ENCODE measurements around the gene HMGB3.

Gene HMGB3

GRCh38 chrX:151013164-151013743, 30.1 kb downstream of the HMGB3 start:
- Histone ChIP-seq H2AFZ (no peak overlapping the region), H3K36me3 (ENCODE audit: control insufficient read depth, insufficient read depth, low read length) (no peaks in the 10 kb centered on the region), H3K27me3 (ENCODE audit: control insufficient read depth, insufficient read depth, low read length) (no peaks in the 10 kb centered on the region), H3K79me2 (no peaks in the 10 kb centered on the region), H3K9me3 (ENCODE audit: control insufficient read depth, low read length) (no peaks in the 10 kb centered on the region), H3K4me3 (ENCODE audit: low read depth, low read length) (no peak overlapping the region), H3K4me1 (no peaks in the 10 kb centered on the region), H3K9ac (no peak overlapping the region), H3K27ac (no peak overlapping the region), H3K4me2 (ENCODE audit: low read length) (no peak overlapping the region)
- TF ChIP-seq, protein P1, sequence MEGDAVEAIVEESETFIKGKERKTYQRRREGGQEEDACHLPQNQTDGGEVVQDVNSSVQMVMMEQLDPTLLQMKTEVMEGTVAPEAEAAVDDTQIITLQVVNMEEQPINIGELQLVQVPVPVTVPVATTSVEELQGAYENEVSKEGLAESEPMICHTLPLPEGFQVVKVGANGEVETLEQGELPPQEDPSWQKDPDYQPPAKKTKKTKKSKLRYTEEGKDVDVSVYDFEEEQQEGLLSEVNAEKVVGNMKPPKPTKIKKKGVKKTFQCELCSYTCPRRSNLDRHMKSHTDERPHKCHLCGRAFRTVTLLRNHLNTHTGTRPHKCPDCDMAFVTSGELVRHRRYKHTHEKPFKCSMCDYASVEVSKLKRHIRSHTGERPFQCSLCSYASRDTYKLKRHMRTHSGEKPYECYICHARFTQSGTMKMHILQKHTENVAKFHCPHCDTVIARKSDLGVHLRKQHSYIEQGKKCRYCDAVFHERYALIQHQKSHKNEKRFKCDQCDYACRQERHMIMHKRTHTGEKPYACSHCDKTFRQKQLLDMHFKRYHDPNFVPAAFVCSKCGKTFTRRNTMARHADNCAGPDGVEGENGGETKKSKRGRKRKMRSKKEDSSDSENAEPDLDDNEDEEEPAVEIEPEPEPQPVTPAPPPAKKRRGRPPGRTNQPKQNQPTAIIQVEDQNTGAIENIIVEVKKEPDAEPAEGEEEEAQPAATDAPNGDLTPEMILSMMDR (IDR thresholded peaks at IDR 0.05): no peak

DNA sequence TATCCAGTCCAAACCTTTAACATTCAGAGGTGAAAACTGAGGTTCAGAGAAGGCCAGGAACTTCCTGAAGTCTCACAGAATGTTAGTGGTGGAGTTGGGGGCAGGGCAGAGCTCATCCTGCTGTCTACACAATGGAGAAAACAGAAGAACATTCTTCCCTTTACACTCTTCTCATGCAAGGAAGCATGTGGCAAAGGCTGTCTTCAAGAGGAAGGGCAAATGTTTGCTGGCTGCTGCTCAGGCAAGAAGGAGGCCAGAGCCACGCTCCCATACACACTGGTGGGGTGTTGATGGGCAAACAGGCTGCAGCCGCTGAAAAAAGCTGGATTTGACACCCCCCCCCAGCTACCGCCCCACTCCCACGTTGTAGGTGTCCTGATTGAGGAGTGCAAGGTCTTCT, 32.5 kb downstream of the HMGB3 start:
- Histone ChIP-seq H3K27me3 (ENCODE audit: control insufficient read depth, insufficient read depth, low read length) (no peaks in the 10 kb centered on the region), H3K4me1 (no peaks in the 10 kb centered on the region), H3K4me2 (ENCODE audit: low read length) (no peak overlapping the region), H2AFZ (no peak overlapping the region), H3K79me2 (no peaks in the 10 kb centered on the region), H3K27ac (no peak overlapping the region), H3K4me3 (ENCODE audit: low read depth, low read length) (no peak overlapping the region), H3K36me3 (ENCODE audit: control insufficient read depth, insufficient read depth, low read length) (no peaks in the 10 kb centered on the region), H3K9ac (no peak overlapping the region), H3K9me3 (ENCODE audit: control insufficient read depth, low read length) (no peaks in the 10 kb centered on the region)
- TF ChIP-seq, protein P1 (IDR thresholded peaks at IDR 0.05): no peak

DNA sequence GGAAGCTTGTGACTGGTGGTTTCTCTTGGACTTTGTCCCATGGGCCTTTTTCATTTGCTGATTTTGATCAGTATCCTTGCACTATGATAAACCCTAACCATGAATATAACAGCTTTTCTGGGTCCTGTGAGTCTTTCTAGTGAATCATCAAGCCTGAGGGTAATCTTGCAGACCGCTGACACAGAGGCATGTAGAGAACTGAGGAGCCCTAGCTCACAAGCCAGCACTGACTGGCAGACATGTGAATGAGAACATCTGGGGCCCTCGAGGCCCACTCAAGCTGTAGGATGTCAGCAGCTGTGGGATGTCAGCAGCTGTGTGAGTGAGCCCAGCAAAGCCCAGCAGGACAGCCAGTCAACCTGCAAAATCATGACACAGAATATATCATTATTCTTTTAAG, 36.7 kb downstream of the HMGB3 start:
- H3K4me2 ChIP-seq (ENCODE audit: low read length): no peak overlapping the region

GRCh38 chrX:151030845-151031244, 47.7 kb downstream of the HMGB3 start:
- Histone ChIP-seq H3K9ac (no peak overlapping the region), H3K4me1 (no peaks in the 10 kb centered on the region), H3K79me2 (no peaks in the 10 kb centered on the region), H3K27me3 (ENCODE audit: control insufficient read depth, insufficient read depth, low read length) (no peaks in the 10 kb centered on the region), H3K4me2 (ENCODE audit: low read length) (no peak overlapping the region), H3K9me3 (ENCODE audit: control insufficient read depth, low read length) (no peaks in the 10 kb centered on the region), H2AFZ (no peak overlapping the region), H3K27ac (no peak overlapping the region), H3K36me3 (ENCODE audit: control insufficient read depth, insufficient read depth, low read length) (no peaks in the 10 kb centered on the region), H3K4me3 (ENCODE audit: low read depth, low read length) (no peak overlapping the region)
- TF ChIP-seq, protein P1 (IDR thresholded peaks at IDR 0.05): no peak

More for the DNA sequence above, 36.7 kb downstream of the HMGB3 start:
- Histone ChIP-seq H3K27me3 (ENCODE audit: control insufficient read depth, insufficient read depth, low read length) (no peaks in the 10 kb centered on the region), H2AFZ (no peak overlapping the region), H3K4me3 (ENCODE audit: low read depth, low read length) (no peak overlapping the region), H3K9me3 (ENCODE audit: control insufficient read depth, low read length) (no peaks in the 10 kb centered on the region), H3K9ac (no peak overlapping the region), H3K79me2 (no peaks in the 10 kb centered on the region), H3K4me1 (no peaks in the 10 kb centered on the region), H3K36me3 (ENCODE audit: control insufficient read depth, insufficient read depth, low read length) (no peaks in the 10 kb centered on the region), H3K27ac (no peak overlapping the region)
- TF ChIP-seq, protein P1 (IDR thresholded peaks at IDR 0.05): no peak

DNA sequence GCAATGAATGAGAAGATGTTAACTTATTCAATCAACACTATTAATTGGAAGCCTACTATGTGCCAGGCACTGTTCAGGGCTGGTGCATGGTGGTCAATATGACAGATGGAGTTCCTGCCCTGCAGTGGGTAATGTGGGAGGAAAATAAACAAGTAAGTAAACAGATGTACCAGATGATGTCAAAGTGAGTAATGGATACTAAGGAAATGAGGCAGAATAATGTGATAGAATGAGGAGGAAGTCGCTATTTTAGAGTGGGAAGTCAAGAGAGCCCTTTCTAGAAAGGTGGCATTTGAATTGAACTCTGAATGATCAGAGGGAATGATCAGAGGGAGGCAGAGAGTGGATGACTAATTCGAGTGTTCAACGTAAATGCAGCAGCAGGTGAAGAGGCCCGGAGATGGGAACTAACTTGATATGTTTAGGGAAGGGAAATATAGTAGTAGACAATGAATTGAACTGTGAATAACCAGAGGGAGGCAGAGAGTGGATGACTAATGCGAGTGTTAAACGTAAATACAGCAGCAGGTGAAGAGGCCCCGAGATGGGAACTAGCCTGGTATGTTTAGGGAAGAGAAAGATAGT, 48.3 kb downstream of the HMGB3 start:
- no peak overlapping the region for H3K27ac ChIP-seq
- no peak overlapping the region for H3K9ac ChIP-seq
- no peaks in the 10 kb centered on the region for H3K4me1 ChIP-seq
- TF ChIP-seq, protein P1 (IDR thresholded peaks at IDR 0.05): no peak
- H3K9me3 ChIP-seq (ENCODE audit: control insufficient read depth, low read length): no peaks in the 10 kb centered on the region
- no peaks in the 10 kb centered on the region for H3K36me3 ChIP-seq (ENCODE audit: control insufficient read depth, insufficient read depth, low read length)
- no peaks in the 10 kb centered on the region for H3K27me3 ChIP-seq (ENCODE audit: control insufficient read depth, insufficient read depth, low read length)
- H3K4me3 ChIP-seq (ENCODE audit: low read depth, low read length): no peak overlapping the region
- H3K79me2 ChIP-seq: no peaks in the 10 kb centered on the region
- no peak overlapping the region for H3K4me2 ChIP-seq (ENCODE audit: low read length)
- H2AFZ ChIP-seq: no peak overlapping the region
